ENCODE data around the gene LMNTD1. TPM values are rescaled to one million over a fixed set of nuclear protein-coding genes. Genes with fewer than 3 reads are reported as not detected.

The LMNTD1 gene
- total RNA-seq, 2 experiments from 2014 or later, result not detected

DNA sequence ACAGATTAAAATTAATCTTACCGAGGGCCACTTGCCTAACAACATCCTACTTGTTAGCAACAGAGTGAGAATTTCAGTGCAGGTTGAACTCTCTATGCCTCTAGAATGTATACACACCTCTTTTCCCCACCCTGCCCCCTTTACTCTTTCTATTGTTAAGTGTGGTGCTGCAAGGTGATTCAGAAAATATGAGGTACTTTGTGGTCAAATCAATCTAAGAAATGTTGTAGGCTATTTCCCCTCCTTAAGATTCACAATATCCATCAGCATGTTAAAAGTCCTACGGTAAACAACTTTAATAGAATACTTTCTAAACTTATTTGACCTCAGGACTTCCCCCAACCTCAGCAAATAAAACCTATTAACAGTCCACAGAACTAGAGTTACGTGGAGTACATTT lies 106.0 kb downstream of the LMNTD1 start:
- ChIA-PET POLR2A (no interaction called here), CTCF (ENCODE audit: unreplicated experiment) (no interaction called here)
- intact Hi-C loops (cut with micrococcal nuclease; ENCODE audit: unreplicated experiment), result no loop called here
- no peak overlapping the region for H3K4me3 ChIP-seq (ENCODE audit: low read depth, low read length, poor library complexity, severe bottlenecking)
- H2AFZ ChIP-seq (ENCODE audit: low read length), result no peak overlapping the region
- no peaks in the 10 kb centered on the region for H4K20me1 ChIP-seq (ENCODE audit: insufficient read depth, low read length)
- H3K9me3 ChIP-seq (ENCODE audit: low read length), result no peaks in the 10 kb centered on the region
- H3K9me2 ChIP-seq (ENCODE audit: insufficient read depth, low read length), result no peaks in the 10 kb centered on the region
- no peak overlapping the region for H3K27ac ChIP-seq (ENCODE audit: low read depth, low read length, poor library complexity, severe bottlenecking)
- H3K4me2 ChIP-seq (ENCODE audit: low read length), result no peak overlapping the region
- no peak for DNase-seq (ENCODE audit: low spot score)
- BruUV-seq (replicated peaks), result no TSS peak
- H3K4me1 ChIP-seq (ENCODE audit: insufficient read depth, low read length, poor library complexity, severe bottlenecking), result no peaks in the 10 kb centered on the region
- TF ChIP-seq EZH2phosphoT487 (IDR thresholded peaks at IDR 0.05; ENCODE audit: borderline replicate concordance, low read depth, low read length), result no peak
- TF ChIP-seq, protein P1, sequence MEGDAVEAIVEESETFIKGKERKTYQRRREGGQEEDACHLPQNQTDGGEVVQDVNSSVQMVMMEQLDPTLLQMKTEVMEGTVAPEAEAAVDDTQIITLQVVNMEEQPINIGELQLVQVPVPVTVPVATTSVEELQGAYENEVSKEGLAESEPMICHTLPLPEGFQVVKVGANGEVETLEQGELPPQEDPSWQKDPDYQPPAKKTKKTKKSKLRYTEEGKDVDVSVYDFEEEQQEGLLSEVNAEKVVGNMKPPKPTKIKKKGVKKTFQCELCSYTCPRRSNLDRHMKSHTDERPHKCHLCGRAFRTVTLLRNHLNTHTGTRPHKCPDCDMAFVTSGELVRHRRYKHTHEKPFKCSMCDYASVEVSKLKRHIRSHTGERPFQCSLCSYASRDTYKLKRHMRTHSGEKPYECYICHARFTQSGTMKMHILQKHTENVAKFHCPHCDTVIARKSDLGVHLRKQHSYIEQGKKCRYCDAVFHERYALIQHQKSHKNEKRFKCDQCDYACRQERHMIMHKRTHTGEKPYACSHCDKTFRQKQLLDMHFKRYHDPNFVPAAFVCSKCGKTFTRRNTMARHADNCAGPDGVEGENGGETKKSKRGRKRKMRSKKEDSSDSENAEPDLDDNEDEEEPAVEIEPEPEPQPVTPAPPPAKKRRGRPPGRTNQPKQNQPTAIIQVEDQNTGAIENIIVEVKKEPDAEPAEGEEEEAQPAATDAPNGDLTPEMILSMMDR (conservative IDR thresholded peaks at IDR 0.05; ENCODE audit: low read length), result no peak
- no peaks in the 10 kb centered on the region for H3K79me2 ChIP-seq (ENCODE audit: insufficient read depth, low read depth, low read length)
- no peaks in the 10 kb centered on the region for H3K36me3 ChIP-seq (ENCODE audit: insufficient read depth, low read length)

DNA sequence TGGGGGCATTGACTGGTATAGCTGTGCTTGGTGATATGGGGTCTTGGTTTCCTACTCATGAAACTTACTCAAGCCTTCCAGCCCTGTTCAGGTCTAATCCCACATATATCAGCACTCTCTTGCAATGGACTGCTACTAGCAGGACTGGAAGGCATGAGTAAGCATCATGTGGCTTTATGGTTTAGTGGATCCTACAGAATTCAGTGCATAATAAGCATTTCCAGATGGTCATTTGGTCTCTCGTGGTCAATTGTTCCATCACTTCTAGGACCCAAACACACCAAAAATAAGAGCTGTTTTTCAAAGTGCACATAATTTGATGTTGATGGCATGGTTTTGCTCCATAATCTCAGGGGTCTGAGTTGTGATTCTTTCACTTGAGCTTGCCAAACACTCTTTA lies 114.4 kb downstream of the LMNTD1 start:
- Histone ChIP-seq H4K20me1 (ENCODE audit: insufficient read depth, low read length) (no peaks in the 10 kb centered on the region), H3K36me3 (ENCODE audit: insufficient read depth, low read length) (no peaks in the 10 kb centered on the region), H3K4me3 (ENCODE audit: low read depth, low read length, poor library complexity, severe bottlenecking) (no peak overlapping the region), H3K9me3 (ENCODE audit: low read length) (no peaks in the 10 kb centered on the region), H3K27ac (ENCODE audit: low read depth, low read length, poor library complexity, severe bottlenecking) (no peak overlapping the region), H3K4me2 (ENCODE audit: low read length) (no peak overlapping the region), H3K9me2 (ENCODE audit: insufficient read depth, low read length) (no peaks in the 10 kb centered on the region), H3K4me1 (ENCODE audit: insufficient read depth, low read length, poor library complexity, severe bottlenecking) (peaks cover 5% of the 10 kb centered on the region), H2AFZ (ENCODE audit: low read length) (no peak overlapping the region), H3K79me2 (ENCODE audit: insufficient read depth, low read depth, low read length) (no peaks in the 10 kb centered on the region)
- intact Hi-C loops (cut with micrococcal nuclease; ENCODE audit: unreplicated experiment), result loop anchor here (5.0 kb wide), 1 partner anchor 119 kb away; no protein-coding TSS in a partner anchor
- BruUV-seq (replicated peaks), result no TSS peak
- ChIA-PET CTCF (ENCODE audit: unreplicated experiment) (no interaction called here), POLR2A (interaction anchor here (1.3 kb wide), 1 partner anchor 20 kb away, joined by 5 read pairs; no protein-coding TSS in a partner anchor)
- no peak for DNase-seq (ENCODE audit: low spot score)
- TF ChIP-seq, protein P1 (conservative IDR thresholded peaks at IDR 0.05; ENCODE audit: low read length), result no peak
- TF ChIP-seq EZH2phosphoT487 (IDR thresholded peaks at IDR 0.05; ENCODE audit: borderline replicate concordance, low read depth, low read length), result no peak

DNA sequence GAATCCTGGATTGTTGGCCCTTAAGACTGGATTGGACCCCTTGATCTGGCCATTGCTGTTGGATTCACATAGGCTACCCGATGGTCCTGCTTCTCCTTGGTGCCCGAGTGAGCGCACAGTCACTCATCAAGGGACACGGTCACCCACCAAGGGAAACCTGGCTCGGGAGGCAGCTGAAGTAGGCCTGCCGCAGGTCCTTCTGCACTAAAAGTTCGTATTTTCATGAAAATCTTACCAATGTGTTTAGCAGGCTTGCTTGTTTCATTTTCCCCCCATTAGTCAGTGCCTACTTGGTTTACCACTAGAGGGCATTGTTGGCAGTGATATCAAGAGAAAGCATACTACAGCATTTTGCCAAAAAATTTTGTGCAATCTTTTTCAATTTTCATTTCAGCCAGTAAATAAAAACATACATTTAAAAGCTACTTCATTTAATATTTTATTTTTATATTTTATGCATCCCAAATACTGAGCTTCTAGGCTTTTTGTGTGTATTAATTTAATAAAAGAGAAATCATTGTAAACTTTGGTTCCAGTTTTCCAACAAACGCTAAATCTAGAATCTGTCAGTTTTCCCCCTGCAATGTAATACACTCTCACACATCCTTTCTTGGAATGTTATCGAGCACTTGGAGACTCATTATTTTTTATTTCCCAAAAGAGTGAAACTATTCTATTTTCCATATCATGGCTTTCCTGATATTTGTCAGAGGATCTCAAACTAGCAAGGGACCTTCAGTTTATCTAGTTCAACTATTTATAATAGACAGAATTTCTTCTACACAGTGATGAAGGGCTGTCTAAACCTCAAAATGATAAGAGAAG lies 116.7 kb downstream of the LMNTD1 start:
- no peaks in the 10 kb centered on the region for H4K20me1 ChIP-seq (ENCODE audit: insufficient read depth, low read length)
- H3K79me2 ChIP-seq (ENCODE audit: insufficient read depth, low read depth, low read length), result no peaks in the 10 kb centered on the region
- H3K36me3 ChIP-seq (ENCODE audit: insufficient read depth, low read length), result no peaks in the 10 kb centered on the region
- BruUV-seq (replicated peaks), result no TSS peak
- peaks cover 5% of the 10 kb centered on the region for H3K4me1 ChIP-seq (ENCODE audit: insufficient read depth, low read length, poor library complexity, severe bottlenecking)
- TF ChIP-seq, protein P1 (conservative IDR thresholded peaks at IDR 0.05; ENCODE audit: low read length), result peak; percentile 98
- TF ChIP-seq EZH2phosphoT487 (IDR thresholded peaks at IDR 0.05; ENCODE audit: borderline replicate concordance, low read depth, low read length), result no peak
- intact Hi-C loops (cut with micrococcal nuclease; ENCODE audit: unreplicated experiment), result loop anchor here (2.0 to 5.0 kb wide), 2 partner anchors 121 to 592 kb away; no protein-coding TSS in a partner anchor
- H3K9me2 ChIP-seq (ENCODE audit: insufficient read depth, low read length), result no peaks in the 10 kb centered on the region
- POLR2A ChIA-PET, result interaction anchor here (0.7 to 0.8 kb wide), 2 partner anchors 23 kb away, joined by 3 to 4 read pairs; no protein-coding TSS in a partner anchor
- DNase-seq (ENCODE audit: low spot score), result peak; percentile 77
- H3K4me3 ChIP-seq (ENCODE audit: low read depth, low read length, poor library complexity, severe bottlenecking), result no peak overlapping the region
- peak overlapping the region; percentile 90 for H2AFZ ChIP-seq (ENCODE audit: low read length)
- no peak overlapping the region for H3K27ac ChIP-seq (ENCODE audit: low read depth, low read length, poor library complexity, severe bottlenecking)
- no peaks in the 10 kb centered on the region for H3K9me3 ChIP-seq (ENCODE audit: low read length)
- CTCF ChIA-PET (ENCODE audit: unreplicated experiment), result no interaction called here
- H3K4me2 ChIP-seq (ENCODE audit: low read length), result peak overlapping the region; percentile 48; the same call in 1 of the 2 replicates
